NOMO-1 treated with dmso at 0.1 percent for 144 hours (cell line): ENCODE measurements around the gene PIK3R5.
A peak's percentile ranks its signal among the peaks of the same experiment; 100 is the strongest.

Source experiments
- DNase-seq: peaks from one replicate; lab custom pipeline; 2025; ENCODE audit not compliant: unreplicated experiment; lab: John Stamatoyannopoulos, UW

Gene PIK3R5

DNA sequence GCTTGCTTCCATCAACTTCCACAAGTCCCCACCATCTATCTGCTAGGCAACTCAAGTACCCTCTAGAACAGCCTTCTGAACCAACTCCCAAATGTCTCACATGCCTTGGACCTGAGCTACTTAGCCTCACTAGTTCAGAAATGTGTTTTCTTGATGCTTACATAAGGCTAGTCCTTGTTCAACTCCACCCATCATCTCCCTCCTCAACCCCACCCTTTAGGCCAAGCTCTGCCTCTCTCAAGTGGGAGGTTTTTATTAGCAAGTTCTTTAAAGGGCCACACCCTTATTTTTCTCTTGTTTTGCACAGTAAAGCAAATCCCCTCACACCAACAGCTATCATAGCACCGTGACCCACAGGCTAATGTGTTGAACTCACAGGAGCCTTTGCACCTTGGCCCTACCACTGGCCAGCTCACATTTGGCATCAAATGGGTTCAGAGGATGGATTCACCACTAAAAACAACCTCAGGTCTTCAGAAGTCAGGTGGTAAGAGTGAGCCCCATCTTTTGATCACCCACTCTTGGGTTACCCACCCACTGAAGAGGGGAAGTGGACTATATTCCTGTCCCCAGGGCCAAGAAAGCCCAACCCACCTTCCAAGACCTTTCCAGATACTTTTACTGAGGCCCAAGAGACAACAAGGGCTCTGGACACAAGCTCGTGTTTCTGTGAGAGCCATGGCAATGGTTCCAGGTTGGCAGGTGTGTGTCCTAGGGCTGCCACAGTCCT lies 12.2 kb downstream of the PIK3R5 start:
- no peak for DNase-seq

- DNase-seq, result no peak
These were observed 13.3 kb downstream of the PIK3R5 start for GRCh38 chr17:8952191-8952590.

- DNase-seq, result no peak
These were observed 14.3 kb downstream of the PIK3R5 start for GRCh38 chr17:8951206-8951605.

GRCh38 chr17:8949061-8949661 lies 16.3 kb downstream of the PIK3R5 start:
- DNase-seq, result no peak

GRCh38 chr17:8948462-8948861 lies 17.0 kb downstream of the PIK3R5 start:
- DNase-seq, result no peak

DNA sequence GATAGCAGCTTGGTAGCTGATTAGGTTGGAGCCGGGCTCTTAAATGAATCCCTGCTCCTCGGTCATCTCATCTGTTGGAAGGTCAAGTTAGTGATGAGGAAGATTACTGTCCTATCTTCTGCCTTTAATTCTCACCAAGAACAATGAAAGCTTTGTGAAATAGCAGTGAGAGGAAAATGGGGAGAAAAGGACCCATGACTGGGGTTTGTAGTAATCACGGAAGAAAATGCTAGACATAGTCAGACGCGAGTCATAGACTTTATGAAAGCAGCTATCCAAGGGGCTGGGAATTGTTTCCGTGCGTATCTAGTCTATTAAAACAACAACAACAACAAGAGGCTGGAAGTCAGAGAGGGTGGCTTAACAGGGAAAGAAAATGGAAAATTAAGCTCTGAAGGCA lies 18.3 kb downstream of the PIK3R5 start:
- DNase-seq, result no peak

DNA sequence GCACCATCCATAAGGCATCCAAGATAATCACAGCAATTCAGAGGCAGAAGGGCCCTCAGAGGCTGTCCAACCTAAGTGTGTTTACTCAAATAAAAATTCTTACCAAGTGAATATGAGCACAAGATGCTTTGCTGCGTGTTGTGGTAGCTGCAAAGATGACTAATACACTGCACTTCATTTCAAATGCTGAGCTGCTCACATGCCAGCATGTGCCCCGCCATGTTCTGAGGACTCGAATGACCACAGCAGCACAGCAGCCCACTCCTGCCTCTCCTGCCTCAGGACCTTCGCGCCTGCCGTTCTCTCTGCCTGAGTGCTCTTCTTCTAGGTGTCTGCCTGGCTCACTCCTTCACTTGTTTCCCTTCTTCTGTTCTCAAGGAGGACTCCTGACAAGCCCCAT lies 19.0 kb downstream of the PIK3R5 start:
- no peak for DNase-seq

GRCh38 chr17:8946071-8946470 lies 19.4 kb downstream of the PIK3R5 start:
- DNase-seq, result no peak

DNA sequence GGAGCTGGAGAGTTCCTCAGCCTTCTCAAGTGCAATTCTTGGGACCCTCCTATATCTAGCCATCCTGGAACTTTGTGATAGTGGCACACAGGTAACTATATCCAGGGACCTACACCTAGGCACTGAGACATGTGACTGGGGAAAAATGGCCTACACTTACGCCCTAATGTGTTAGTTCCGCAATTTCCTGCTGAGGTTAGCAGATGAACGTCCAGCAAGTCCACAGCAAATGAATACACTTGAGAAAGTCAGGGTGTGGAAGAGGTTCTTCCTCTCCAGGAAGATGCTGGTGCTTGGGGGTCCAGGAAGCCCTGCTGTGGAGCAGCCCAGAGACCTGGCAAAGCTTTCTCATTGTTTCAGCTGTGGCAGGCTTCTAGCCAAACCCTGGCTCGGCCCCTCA lies 20.8 kb downstream of the PIK3R5 start:
- peak; percentile 36 for DNase-seq

DNA sequence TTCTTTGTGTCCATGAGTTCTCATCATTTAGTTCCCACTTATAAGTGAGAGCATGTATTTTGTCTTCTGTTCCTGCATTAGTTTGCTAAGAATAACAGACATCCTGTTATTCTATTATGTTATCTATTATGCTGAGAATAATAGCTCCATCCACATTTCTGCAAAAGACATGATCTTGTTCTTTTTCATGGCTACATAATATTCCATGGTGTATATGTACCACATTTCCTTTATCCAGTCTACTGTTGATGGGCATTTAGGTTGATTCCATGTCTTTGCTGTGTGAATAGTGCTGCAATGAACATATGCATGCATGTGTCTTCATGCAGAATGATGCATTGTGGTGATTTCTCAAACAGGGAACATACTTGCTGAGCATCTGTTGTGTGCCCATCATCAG lies 21.4 kb downstream of the PIK3R5 start:
- no peak for DNase-seq

DNA sequence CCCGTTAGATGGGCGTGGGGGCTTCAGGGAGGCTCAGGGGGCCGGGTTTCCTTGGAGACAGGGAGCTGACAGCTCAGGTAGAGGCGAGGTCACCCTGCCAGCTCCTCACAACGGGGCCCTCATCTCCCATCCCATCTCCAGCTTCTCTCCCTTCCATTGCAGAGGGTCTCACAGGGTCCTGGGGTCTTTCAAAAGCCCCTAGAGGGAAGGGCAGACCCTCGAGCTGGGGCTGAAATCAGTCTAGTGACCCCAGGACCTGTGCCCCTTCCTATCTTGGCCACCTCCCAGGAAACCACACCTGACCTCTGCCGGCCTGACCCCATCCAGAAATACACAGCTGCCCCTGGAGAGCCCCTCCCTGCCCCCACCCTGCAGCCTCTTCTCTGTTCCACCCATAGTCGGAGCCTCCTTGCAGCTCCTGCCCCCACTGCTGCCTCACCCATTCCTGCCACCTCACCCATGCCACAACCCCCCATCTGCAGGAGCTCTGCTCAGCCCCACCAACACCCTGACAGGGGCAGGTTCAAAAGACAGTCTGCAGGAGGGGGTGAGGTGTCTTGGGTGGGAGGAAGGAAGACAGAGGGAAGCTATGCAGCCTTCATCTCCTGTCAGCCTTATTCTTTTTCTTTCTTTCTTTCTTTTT lies 23.4 kb downstream of the PIK3R5 start:
- DNase-seq, result no peak

DNA sequence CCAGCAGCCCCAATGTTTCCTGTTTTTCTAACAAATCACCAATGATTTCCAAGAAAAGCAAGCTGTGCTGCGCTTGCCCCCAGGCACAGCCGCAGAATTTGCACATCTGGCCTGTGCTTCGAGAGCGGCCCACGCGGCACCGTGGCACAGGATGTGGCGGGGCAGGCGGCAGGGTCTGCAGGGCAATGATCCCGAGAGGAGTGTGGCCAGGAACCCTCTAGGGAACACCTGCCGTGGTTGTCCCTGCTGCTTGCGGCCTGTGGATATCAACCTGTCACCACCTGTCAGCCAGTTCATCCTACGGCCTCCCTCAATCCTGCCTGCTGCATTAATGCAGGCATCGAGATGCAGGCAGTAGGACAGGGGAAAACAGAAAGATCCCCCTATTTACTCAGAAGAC lies 24.0 kb downstream of the PIK3R5 start:
- DNase-seq, result no peak

- no peak for DNase-seq
These were observed 24.5 kb downstream of the PIK3R5 start for GRCh38 chr17:8940866-8941471.

GRCh38 chr17:8939496-8940334 lies 25.8 kb downstream of the PIK3R5 start:
- DNase-seq, result no peak

GRCh38 chr17:8938933-8939332 lies 26.6 kb downstream of the PIK3R5 start:
- DNase-seq, result no peak

GRCh38 chr17:8935191-8935590 lies 30.3 kb downstream of the PIK3R5 start:
- DNase-seq, result peak; percentile 70

GRCh38 chr17:8934346-8934745 lies 31.2 kb downstream of the PIK3R5 start:
- DNase-seq, result no peak

DNA sequence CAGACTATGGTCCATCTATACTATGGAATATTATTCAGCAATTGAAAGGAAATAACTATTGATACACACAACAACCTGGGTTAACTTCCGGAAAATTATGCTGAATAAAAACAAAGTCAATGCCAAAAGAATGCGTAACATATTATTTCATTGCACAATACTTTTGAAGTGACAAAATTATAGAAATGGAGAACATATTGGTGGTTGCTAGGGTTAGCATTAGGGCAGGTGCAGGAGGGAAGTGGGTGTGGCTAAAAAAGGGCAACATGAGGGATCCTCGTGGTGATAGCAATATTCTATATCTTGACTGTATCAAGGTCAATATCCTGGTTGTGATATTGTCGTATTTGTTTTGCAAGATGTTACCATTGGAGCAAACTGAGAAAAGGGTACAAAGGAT lies 34.9 kb downstream of the PIK3R5 start:
- no peak for DNase-seq

- DNase-seq, result no peak
These were observed 37.2 kb downstream of the PIK3R5 start for GRCh38 chr17:8928347-8928746.

GRCh38 chr17:8927395-8927794 lies 38.1 kb downstream of the PIK3R5 start:
- no peak for DNase-seq

DNA sequence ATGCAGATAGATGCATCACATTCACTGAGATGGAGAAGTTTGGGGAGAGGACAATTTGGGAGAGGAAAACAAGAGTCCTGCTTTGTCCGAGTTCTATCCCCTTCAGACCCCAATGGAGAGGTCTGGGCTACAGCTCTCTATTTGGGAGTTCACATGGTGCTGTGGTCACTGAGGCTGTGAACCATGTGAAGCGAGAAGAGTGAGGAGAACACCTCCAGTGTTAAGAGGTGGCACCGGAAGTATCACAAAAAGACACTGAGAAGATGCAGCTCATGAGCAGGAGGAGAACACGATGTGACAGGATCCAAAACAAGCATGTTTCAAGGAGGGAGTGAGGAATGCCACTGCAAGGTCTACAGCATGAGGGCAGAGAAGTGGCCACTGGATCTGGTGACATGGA lies 39.7 kb downstream of the PIK3R5 start:
- no peak for DNase-seq
